HG02885 (cell line): ENCODE measurements around the gene KLHL22.
"Not testable (repeated sequence)": the region's sequence is repeated elsewhere in the genome, so short reads cannot be mapped to it uniquely, and the experiment has no call there.

ENCODE experiments used
- ATAC-seq: cut with Tn5 transposase; IDR thresholded peaks from one replicate; pipeline ENCODE4 v1.9.1; 2021; ENCODE audit warnings: mild to moderate bottlenecking; ENCODE audit not compliant: unreplicated experiment, poor library complexity

The KLHL22 gene

GRCh38 chr22:20451920-20452319, 43.7 kb downstream of the KLHL22 start:
- no peak for ATAC-seq

DNA sequence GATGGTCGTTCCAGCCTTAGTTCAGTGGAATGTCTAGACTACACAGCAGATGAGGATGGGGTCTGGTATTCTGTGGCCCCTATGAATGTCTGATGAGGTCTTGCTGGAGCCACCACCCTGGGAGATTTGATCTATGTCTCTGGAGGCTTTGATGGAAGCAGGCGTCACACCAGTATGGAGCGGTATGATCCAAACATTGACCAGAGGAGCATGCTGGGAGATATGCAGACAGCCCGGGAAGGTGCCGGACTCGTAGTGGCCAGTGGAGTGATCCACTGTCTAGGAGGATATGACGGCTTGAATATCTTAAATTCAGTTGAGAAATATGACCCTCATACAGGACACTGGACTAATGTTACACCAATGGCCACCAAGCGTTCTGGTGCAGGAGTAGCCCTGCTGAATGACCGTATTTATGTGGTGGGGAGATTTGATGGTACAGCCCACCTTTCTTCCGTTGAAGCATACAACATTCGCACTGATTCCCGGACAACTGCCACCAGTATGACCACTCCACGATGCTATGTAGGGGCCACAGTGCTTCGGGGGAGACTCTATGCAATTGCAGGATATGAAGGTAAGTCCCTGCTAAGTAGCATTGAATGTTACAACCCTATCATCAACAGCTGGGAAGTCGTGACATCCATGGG, 44.3 kb downstream of the KLHL22 start:
- ATAC-seq: not testable (repeated sequence)

DNA sequence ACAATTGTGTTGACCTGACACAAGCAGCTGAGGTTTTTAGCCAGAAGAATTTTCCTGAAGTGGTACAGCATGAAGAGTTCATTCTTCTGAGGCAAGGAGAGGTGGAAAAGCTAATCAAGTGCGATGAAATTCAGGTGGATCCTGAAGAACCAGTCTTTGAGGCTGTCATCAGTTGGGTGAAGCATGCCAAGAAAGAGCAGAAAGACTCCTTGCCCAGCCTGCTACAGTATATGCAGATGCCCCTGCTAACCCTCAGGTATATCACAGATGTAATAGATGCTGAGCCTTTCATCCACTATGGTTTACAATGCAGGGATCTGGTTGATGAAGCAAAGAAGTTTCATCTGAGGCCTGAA, 45.1 kb downstream of the KLHL22 start:
- no peak for ATAC-seq

GRCh38 chr22:20449819-20450550, 45.6 kb downstream of the KLHL22 start:
- ATAC-seq: no peak

DNA sequence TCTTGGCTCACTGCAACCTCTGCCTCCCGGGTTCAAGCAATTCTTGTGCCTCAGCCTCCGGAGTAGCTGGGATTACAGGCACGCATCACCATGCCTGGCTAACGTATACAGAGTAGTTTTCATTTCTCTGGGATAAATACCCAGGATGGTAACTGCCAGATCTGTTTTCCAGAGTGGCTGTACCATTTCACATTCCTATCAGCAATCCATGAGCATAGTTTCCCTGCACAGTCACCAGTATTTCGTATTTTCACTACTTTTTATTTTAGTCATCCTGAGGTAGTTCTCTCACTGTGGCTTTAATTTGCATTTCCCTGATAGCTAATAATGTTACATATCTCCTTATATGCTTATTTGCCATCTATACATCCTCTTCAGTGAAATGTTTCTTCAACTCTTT, 47.0 kb downstream of the KLHL22 start:
- no peak for ATAC-seq

- no peak for ATAC-seq
Measured at GRCh38 chr22:20446383-20446970, 49.1 kb downstream of the KLHL22 start.

DNA sequence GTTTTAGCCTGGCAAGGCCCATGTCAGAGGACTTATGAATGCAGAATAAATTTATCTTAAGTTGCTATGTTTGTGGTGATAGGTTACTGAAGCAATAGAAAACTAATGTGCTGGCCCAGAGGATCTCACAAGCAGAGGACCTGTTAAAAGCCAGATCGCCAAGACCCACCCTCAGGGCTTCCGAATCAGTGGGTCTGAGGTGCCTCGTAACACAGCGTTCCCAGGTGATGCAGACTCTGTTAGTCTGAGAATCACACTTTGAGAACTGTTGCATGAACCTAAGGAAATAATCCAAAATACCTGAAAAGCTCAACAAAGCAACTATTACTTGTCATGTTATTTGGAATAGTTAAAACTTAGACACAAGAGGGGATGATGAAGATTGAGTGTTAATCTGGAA, 51.3 kb downstream of the KLHL22 start:
- no peak for ATAC-seq

DNA sequence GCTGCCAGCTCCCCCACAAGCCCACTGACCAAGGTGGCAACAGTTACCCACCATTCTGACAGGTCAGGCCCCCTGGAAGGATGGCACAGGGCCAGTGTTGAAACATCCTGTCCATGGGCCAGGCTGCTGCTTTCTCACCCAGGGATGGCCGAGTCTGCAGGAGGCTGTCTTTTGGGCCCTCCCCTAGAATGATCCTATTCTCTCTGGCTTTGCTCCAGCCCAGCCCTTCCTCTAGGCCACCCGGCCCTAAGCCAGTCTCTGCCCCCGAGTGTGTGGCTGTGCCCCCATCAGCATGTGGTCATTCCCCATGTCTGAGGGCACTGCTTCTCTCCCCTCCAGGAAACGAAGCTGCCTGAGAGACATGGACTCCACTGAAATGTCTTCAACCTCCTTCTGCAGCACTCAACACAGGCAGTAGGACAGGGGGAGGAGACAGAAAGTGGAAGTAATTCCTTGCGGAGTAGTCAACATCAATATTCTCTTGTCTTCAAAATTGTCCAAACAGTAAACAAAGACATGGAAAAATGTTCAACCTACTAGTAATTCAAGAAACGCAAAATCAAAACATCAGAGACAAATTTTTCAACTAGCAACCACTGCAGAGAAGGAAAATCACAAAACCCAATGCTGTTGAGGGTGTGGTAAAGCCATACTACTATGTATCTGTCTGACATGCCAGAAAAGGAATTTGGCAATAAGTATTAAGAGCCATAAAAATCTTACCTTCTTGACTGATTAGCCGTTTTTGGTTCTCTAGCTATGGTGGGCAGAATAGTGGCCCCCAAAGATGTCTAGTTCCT, 52.9 kb downstream of the KLHL22 start:
- no peak for ATAC-seq

DNA sequence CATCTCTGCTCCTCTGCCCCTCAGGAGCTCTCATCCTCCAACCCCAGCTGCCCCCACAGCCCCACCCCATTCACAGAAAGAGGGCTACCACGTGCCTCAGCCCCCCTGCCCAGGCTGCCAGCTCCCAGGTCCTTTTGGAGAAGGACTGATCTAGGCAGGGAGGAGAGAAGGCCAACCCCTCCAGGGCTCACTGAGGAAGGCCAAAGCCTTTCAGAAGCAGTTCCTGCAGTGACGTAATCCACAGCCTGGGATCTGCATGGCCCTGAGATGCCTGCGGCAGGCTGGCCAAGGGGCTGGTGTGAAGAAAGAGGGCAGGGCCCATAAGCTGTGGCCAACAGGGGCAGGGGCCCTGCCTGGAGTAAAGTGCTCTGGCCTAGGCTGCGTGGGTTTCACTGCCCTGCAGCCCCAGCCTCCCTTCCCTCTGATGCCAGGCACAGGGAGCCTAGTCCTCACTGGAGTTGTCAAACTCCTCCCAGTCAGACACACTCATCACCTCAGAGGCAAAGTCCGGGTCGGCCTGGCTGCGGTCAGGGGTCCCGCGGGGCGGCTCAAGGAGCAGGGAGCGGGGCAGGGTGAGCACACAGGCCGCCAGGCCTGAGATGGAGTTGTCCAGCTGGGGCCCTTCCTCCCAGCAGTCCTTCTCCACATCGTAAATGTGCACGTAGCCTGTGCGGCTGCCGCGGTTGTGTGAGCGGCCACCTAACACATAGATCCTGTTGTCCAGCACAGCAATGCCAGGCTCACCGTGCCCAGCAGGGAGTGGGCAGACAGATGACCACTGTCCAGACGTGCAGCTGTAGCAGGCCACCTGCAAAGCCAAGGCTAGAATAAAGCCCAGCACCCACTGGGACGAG, 53.7 kb downstream of the KLHL22 start:
- ATAC-seq: no peak

GRCh38 chr22:20440637-20441591, 54.7 kb downstream of the KLHL22 start:
- ATAC-seq: no peak

GRCh38 chr22:20439928-20440575, 55.5 kb downstream of the KLHL22 start:
- ATAC-seq: no peak

DNA sequence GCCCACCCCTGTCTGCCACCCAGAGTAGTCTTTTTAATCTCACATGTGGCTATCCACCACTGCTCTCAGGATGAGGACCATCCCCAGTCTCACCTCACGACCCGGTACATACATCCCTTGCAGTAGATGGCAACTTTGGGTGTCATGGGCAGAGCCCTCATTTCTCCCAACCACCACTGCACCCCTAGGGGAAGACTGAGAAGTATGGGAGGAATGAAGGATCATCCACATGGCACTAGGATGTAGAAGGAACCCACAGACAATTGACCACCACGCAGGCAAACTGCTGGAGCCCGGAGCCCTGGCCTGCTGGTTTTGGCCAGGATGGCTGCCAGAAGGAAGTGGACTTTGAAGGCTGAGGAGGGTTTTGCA, 56.1 kb downstream of the KLHL22 start:
- no peak for ATAC-seq

GRCh38 chr22:20438678-20439492, 56.7 kb downstream of the KLHL22 start:
- ATAC-seq: no peak

GRCh38 chr22:20438427-20438677, 57.2 kb downstream of the KLHL22 start:
- no peak for ATAC-seq

DNA sequence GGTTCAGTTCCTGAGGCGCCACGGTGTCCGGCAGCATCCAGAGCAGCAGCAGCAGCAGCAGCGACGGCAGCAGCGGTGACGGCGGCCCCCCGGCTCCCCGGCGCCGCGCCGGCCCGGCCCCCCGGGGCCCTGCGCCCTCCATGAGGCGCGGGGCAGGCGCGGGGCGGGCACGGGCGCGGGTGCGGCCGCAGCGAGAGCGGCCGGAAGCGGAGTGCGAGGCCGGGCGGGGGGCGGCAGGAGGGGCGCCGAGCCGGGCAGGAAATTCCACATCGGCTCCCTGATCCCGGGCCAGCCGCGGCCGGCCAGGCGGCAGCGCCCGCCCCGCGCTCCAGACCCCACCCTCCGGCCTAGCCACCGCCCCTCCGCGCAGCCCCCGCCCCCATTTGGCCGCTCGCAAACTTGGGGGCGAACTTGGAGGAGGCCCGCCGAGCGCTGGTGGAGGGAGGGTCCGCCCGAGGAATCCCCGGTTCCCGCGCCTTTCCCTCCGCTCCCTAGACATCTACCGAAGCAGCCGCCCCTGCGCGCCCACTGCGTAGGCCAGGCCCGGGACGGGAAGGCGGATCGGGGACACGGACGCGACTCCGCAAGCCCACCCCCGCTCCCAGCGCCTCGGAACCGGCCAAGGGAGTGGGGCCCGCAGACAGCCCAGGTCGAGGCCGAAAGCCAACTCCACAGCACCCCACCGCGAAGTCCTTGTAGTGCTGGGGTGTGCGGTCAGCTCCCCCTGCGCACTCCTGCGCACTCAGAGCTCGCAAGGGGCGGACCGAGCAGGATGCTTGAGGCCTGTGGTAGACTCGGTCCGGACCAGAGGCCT, 57.8 kb downstream of the KLHL22 start, which contains the start of gene SCARF2:
TSS of gene SCARF2 (minus strand) at position 213 of the 814 bp plus-strand sequence. CDS start at position 142, 71 bp downstream.
- no peak for ATAC-seq

- ATAC-seq: no peak
Measured at GRCh38 chr22:20436768-20437612, 58.6 kb downstream of the KLHL22 start.
